Fibroblast of lung (primary cell): ENCODE measurements around the gene SEMA6A. TPM values are rescaled to one million over a fixed set of nuclear protein-coding genes. Genes with fewer than 3 reads are reported as not detected.

Experiments
- DNase-seq, 2 donors: peaks; one replicate each; pipeline versions ENCODE4 v3.0.0 to v3.0.0-alpha.2; 2010; ENCODE audit warnings: low read depth in 2 of 2
- H2AFZ ChIP-seq: 2 replicates; pipeline ENCODE4 v1.5.1; 2012; ENCODE audit warnings: low read length, control low read depth, inconsistent platforms
- H3K27ac ChIP-seq: 2 replicates; pipeline ENCODE4 v1.5.1; 2011; ENCODE audit warnings: low read length, control low read depth; ENCODE audit not compliant: insufficient read depth
- H3K27me3 ChIP-seq: 2 replicates; pipeline ENCODE4 v1.5.1; 2011; ENCODE audit warnings: mild to moderate bottlenecking, low read length; ENCODE audit not compliant: control insufficient read depth, insufficient read depth
- H3K36me3 ChIP-seq: 2 replicates; pipeline ENCODE4 v1.5.1; 2011; ENCODE audit warnings: low read length; ENCODE audit not compliant: control insufficient read depth, insufficient read depth
- H3K4me1 ChIP-seq: 2 replicates; pipeline ENCODE4 v1.5.1; 2011; ENCODE audit warnings: low read length; ENCODE audit not compliant: control insufficient read depth, insufficient read depth; ENCODE audit errors: extremely low read depth
- H3K4me2 ChIP-seq: 2 replicates; pipeline ENCODE4 v1.5.1; 2011; ENCODE audit warnings: low read length, control low read depth; ENCODE audit not compliant: insufficient read depth; ENCODE audit errors: extremely low read depth
- H3K4me3 ChIP-seq, 4 experiments: fragments of 200-600 bp in 1 of 4; sonication (generic) in 1 of 4; replicated peaks in 1 of 4; 2 replicates each; pipeline ENCODE4 v1.5.1; 2011 to 2016; ENCODE audit warnings: low read length in 4 of 4, low read depth in 3 of 4, mild to moderate bottlenecking in 3 of 4, control low read depth in 2 of 4, inconsistent platforms in 1 of 4, mixed read lengths in 1 of 4; ENCODE audit not compliant: insufficient read depth in 1 of 4; ENCODE audit errors: control extremely low read depth in 1 of 4
- H3K79me2 ChIP-seq: 2 replicates; pipeline ENCODE4 v1.5.1; 2012; ENCODE audit warnings: mild to moderate bottlenecking, low read length, inconsistent platforms; ENCODE audit not compliant: control insufficient read depth, insufficient read depth
- H3K9ac ChIP-seq: 2 replicates; pipeline ENCODE4 v1.5.1; 2011; ENCODE audit warnings: mild to moderate bottlenecking, low read length, control low read depth; ENCODE audit not compliant: insufficient read depth
- H3K9me3 ChIP-seq: 2 replicates; pipeline ENCODE4 v1.5.1; 2012; ENCODE audit warnings: low read depth, low read length; ENCODE audit not compliant: control insufficient read depth, insufficient read depth
- H4K20me1 ChIP-seq: 2 replicates; pipeline ENCODE4 v1.5.1; 2011; ENCODE audit warnings: low read length; ENCODE audit not compliant: control insufficient read depth, insufficient read depth; ENCODE audit errors: extremely low read depth
- CTCF ChIP-seq, 2 donors: IDR thresholded peaks in 1 of 2; conservative IDR thresholded peaks in 1 of 2; 1 replicate in 1 of 2; 2 replicates in 1 of 2; pipeline ENCODE4 v1.5.1; 2011 to 2012; ENCODE audit warnings: low read length in 2 of 2, control low read depth in 1 of 2, inconsistent platforms in 1 of 2, low read depth in 1 of 2, mild to moderate bottlenecking in 1 of 2
- EZH2 ChIP-seq: IDR thresholded peaks from 2 replicates; pipeline ENCODE4 v1.5.1; 2012; ENCODE audit warnings: low read length, control low read depth, mild to moderate bottlenecking; ENCODE audit errors: missing control alignments
- polyA plus RNA-seq, 2 donors: library from polyadenylated mRNA; depleted of rRNA in 1 of 2; stranded (reverse) in 1 of 2; unstranded in 1 of 2; fragments of >200 nt; gene quantifications; 2 replicates each; pipeline ENCODE4 v1.2.1, GENCODE V29; 2011 to 2012; ENCODE audit warnings: missing spikeins in 1 of 2
- total RNA-seq: library from RNA; depleted of rRNA; stranded (reverse); fragments of >200 nt; gene quantifications from 2 replicates; pipeline ENCODE4 v1.2.1, GENCODE V29; 2014

Gene SEMA6A
- total and polyA plus RNA-seq, 2 donors (not counting 1 experiment from before 2014, with no cell fraction given) = 0.17 to 0.22 TPM

DNA sequence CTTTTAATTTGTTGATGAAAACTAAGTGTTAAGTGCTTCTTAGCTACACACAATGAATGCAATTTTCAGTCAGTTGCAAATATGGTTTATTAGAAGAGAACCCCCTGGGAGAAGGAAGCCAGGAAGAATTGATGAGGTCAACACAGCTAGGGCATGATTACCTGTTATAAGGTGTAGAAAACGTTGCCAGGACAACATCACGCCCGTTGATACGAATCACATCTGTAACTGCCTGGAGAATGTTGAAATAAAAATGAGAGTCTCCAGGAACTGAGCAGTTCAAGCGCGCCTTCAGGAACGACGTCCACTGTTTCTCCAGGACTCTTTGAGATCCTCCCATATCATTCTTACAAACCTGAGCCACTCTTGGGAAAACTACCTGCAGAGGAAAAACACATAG is 88.0 kb downstream of the SEMA6A start:
- Histone ChIP-seq H3K4me2 (no peak overlapping the region), H3K27me3 (no peaks in the 10 kb centered on the region), H3K36me3 (no peaks in the 10 kb centered on the region), H2AFZ (no peak overlapping the region), H3K4me3 (no peak overlapping the region), H4K20me1 (no peaks in the 10 kb centered on the region), H3K9ac (no peak overlapping the region), H3K79me2 (no peaks in the 10 kb centered on the region), H3K27ac (no peak overlapping the region), H3K4me1 (peaks cover under 1% of the 10 kb centered on the region), H3K9me3 (no peaks in the 10 kb centered on the region)
- TF ChIP-seq EZH2 (no peak), CTCF (conservative IDR thresholded peaks at IDR 0.05 in 1 of 2, IDR thresholded peaks at IDR 0.05 in 1 of 2; ENCODE audit: low read depth in 1 of 2, low read length in 2 of 2) (no peak)
- DNase-seq = no peak

DNA sequence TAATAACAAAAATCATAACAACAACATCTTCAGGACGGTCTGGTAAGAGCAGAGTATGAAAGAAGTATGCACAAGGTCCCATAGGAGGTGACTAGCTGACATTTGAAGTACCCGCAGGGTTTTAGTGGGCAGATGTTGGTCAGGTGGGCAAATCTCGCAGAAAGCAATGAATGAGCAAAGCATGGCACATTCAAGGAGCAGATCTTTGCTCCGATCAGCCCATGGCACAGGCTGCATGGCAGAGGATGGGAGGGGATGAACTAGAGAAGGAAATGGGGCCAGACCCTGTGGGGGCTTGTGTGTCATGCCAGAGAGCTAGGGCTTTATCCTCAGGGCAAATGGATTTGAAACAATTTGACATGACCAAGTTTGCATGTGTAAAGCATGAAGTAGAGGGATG is 90.0 kb downstream of the SEMA6A start:
- no peak for TF ChIP-seq EZH2
- no peak for TF ChIP-seq CTCF (conservative IDR thresholded peaks at IDR 0.05 in 1 of 2, IDR thresholded peaks at IDR 0.05 in 1 of 2; ENCODE audit: low read depth in 1 of 2, low read length in 2 of 2)
- Histone ChIP-seq H3K27me3 (no peaks in the 10 kb centered on the region), H2AFZ (no peak overlapping the region), H3K9ac (no peak overlapping the region), H3K4me2 (no peak overlapping the region), H3K4me3 (no peak overlapping the region), H3K79me2 (no peaks in the 10 kb centered on the region), H3K9me3 (no peaks in the 10 kb centered on the region), H4K20me1 (no peaks in the 10 kb centered on the region), H3K4me1 (no peaks in the 10 kb centered on the region), H3K27ac (no peak overlapping the region), H3K36me3 (no peaks in the 10 kb centered on the region)
- no peak for DNase-seq

DNA sequence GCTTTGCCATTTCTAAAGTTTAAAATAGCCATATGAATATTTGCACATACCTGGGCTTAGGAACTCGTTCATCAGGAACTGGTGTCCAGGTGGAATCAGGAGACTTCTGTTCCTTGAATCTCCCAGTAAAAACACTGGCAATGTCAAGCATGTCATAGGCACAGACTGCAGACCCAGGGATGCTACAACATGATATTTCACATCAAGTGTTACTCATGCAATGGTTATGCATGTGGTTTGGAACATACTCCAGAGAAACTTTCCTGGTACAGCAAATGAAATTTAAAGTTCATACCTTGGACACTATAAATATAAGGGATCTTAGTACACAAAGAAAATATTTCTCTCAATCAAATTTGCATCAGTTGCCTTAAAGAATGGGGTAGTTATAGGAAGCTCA is 92.2 kb downstream of the SEMA6A start:
- Histone ChIP-seq H3K27me3 (no peaks in the 10 kb centered on the region), H3K27ac (no peak overlapping the region), H3K9ac (no peak overlapping the region), H3K4me1 (no peaks in the 10 kb centered on the region), H3K36me3 (no peaks in the 10 kb centered on the region), H3K4me2 (no peak overlapping the region), H3K9me3 (no peaks in the 10 kb centered on the region), H3K79me2 (no peaks in the 10 kb centered on the region), H2AFZ (no peak overlapping the region), H4K20me1 (no peaks in the 10 kb centered on the region), H3K4me3 (no peak overlapping the region)
- peak; percentile 56 to 70 for DNase-seq
- no peak for TF ChIP-seq EZH2
- no peak for TF ChIP-seq CTCF (conservative IDR thresholded peaks at IDR 0.05 in 1 of 2, IDR thresholded peaks at IDR 0.05 in 1 of 2; ENCODE audit: low read depth in 1 of 2, low read length in 2 of 2)
